Adipocyte (in vitro differentiated cells): ENCODE measurements around the gene TMEM131L.
"Not testable (repeated sequence)": the region's sequence is repeated elsewhere in the genome, so short reads cannot be mapped to it uniquely, and the experiment has no call there.

Experiments used
- DNase-seq: peaks from one replicate; pipeline ENCODE4 v3.0.0-alpha.2; 2015; ENCODE audit warnings: low read depth
- H3K27me3 ChIP-seq: replicated peaks from 2 replicates; pipeline ENCODE4 v1.7.0; 2013; ENCODE audit warnings: mild to moderate bottlenecking, low read length, moderate library complexity; ENCODE audit not compliant: control insufficient read depth, insufficient read depth
- H3K36me3 ChIP-seq: 2 replicates; pipeline ENCODE4 v1.7.0; 2013; ENCODE audit warnings: low read length, mild to moderate bottlenecking, moderate library complexity; ENCODE audit not compliant: control insufficient read depth, insufficient read depth, severe bottlenecking
- H3K4me1 ChIP-seq: 2 replicates; pipeline ENCODE4 v1.7.0; 2013; ENCODE audit warnings: mild to moderate bottlenecking, low read length, moderate library complexity; ENCODE audit not compliant: control insufficient read depth, insufficient read depth
- H3K4me3 ChIP-seq: 2 replicates; pipeline ENCODE4 v1.7.0; 2013; ENCODE audit warnings: mild to moderate bottlenecking, low read length, moderate library complexity
- H3K9ac ChIP-seq: 2 replicates; pipeline ENCODE4 v1.7.0; 2013; ENCODE audit warnings: mild to moderate bottlenecking, low read length, moderate library complexity
- H3K9me3 ChIP-seq: 2 replicates; pipeline ENCODE4 v1.7.0; 2013; ENCODE audit warnings: mild to moderate bottlenecking, low read length, moderate library complexity; ENCODE audit not compliant: control insufficient read depth

TMEM131L gene

DNA sequence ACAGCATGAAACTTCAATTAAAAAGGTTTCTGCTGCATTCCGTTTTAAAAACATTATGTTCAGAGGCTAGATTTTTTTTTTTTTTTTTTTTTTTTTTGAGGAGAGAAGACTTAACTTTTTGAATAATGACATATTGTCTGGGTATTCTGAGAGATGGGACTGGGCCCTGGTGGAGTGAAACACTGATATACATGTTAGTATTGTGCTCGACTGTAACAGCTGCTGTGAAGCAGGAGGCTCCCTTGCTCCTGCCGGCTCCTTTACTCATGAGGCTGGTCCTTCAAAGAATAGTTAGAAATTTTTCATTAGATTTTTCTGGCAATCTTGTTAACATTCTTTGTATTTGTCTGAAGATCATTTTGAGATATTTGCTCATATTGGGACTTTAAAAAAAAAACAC is 73.3 kb downstream of the TMEM131L start:
- Histone ChIP-seq H3K9me3 (no peaks in the 10 kb centered on the region), H3K4me3 (no peak overlapping the region), H3K27me3 (no peaks in the 10 kb centered on the region), H3K9ac (peak overlapping the region; percentile 4), H3K36me3 (no peaks in the 10 kb centered on the region), H3K4me1 (peaks cover 19% of the 10 kb centered on the region)
- no peak for DNase-seq

GRCh38 chr4:153541456-153542096 is 75.4 kb downstream of the TMEM131L start:
- DNase-seq, result peak; percentile 62
- Histone ChIP-seq H3K9me3 (no peaks in the 10 kb centered on the region), H3K36me3 (no peaks in the 10 kb centered on the region), H3K27me3 (no peaks in the 10 kb centered on the region), H3K4me1 (peaks cover 19% of the 10 kb centered on the region), H3K9ac (no peak overlapping the region), H3K4me3 (no peak overlapping the region)

- peaks cover 19% of the 10 kb centered on the region for H3K4me1 ChIP-seq
- H3K27me3 ChIP-seq, result no peaks in the 10 kb centered on the region
- DNase-seq, result no peak
- no peaks in the 10 kb centered on the region for H3K36me3 ChIP-seq
- H3K9ac ChIP-seq, result no peak overlapping the region
- H3K9me3 ChIP-seq, result no peaks in the 10 kb centered on the region
- no peak overlapping the region for H3K4me3 ChIP-seq
These were observed 76.0 kb downstream of the TMEM131L start for GRCh38 chr4:153542131-153542530.

DNA sequence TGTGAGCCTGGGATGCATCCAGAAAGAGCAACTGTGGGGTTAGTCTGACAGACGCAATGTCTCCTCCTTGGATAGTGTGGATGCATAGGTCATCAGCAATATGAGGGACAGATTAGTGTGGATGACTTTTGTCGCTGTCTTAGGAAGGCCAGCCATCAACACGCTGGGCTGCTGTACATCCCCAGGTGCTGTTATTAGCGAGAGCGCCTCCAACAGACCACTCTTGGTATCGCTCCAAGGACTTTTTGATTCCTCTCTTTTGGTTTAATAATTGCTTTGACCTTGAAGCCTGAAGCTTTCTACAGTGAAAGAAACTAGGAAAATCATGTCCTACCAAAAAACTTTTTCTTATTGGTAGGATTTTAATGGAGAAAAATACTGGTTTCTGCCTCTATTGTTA is 76.7 kb downstream of the TMEM131L start:
- DNase-seq, result no peak
- peaks cover 18% of the 10 kb centered on the region for H3K4me1 ChIP-seq
- H3K9ac ChIP-seq, result no peak overlapping the region
- H3K4me3 ChIP-seq, result no peak overlapping the region
- no peaks in the 10 kb centered on the region for H3K27me3 ChIP-seq
- H3K9me3 ChIP-seq, result no peaks in the 10 kb centered on the region
- no peaks in the 10 kb centered on the region for H3K36me3 ChIP-seq

- Histone ChIP-seq H3K27me3 (no peaks in the 10 kb centered on the region), H3K36me3 (no peaks in the 10 kb centered on the region), H3K9ac (no peak overlapping the region), H3K4me1 (peaks cover 13% of the 10 kb centered on the region), H3K4me3 (no peak overlapping the region), H3K9me3 (no peaks in the 10 kb centered on the region)
- no peak for DNase-seq
These were observed 77.2 kb downstream of the TMEM131L start for GRCh38 chr4:153543351-153543750.

DNA sequence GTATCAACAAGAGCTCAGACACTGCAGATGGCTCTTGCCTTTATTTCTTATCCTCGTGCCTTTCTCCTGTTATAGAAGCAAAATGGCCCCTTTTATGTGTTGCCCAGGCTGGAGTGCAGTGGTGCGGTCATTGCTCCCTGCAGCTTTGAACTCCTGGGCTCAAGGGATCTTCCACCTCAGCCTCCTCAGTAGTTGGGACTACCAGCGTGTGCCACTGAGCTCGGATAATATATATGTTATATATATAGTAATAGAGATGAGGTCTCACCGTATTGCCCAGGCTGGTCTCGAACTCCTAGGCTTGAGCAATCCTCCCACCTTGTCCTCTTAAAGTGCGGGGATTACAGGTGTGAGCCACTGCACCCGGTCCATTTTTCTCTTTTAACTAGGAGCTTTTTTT is 79.7 kb downstream of the TMEM131L start:
- no peaks in the 10 kb centered on the region for H3K36me3 ChIP-seq
- DNase-seq, result no peak
- H3K9ac ChIP-seq, result no peak overlapping the region
- peaks cover 4% of the 10 kb centered on the region for H3K4me1 ChIP-seq
- no peaks in the 10 kb centered on the region for H3K9me3 ChIP-seq
- H3K27me3 ChIP-seq, result no peaks in the 10 kb centered on the region
- no peak overlapping the region for H3K4me3 ChIP-seq

DNA sequence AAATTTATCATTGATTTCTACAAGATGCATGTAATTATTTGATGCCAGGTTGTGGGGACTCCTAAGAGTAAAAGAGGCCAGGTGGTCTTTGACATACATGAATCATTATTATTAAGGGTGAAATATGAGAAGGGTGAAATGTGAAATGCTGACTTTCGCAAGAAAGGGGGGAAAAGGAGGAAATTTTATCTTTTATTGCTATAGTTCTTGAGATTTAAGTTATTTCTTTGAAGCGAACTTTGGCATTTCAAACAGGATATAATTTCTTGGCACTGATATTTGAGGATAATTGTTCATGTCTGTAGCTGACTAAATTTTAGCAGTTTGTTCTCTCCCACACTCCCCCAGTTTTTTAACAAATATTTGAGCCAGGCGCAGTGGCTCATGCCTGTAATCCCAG is 80.1 kb downstream of the TMEM131L start:
- Histone ChIP-seq H3K9me3 (no peaks in the 10 kb centered on the region), H3K4me3 (no peak overlapping the region), H3K9ac (no peak overlapping the region), H3K36me3 (no peaks in the 10 kb centered on the region), H3K4me1 (peaks cover 4% of the 10 kb centered on the region), H3K27me3 (no peaks in the 10 kb centered on the region)
- no peak for DNase-seq

- no peaks in the 10 kb centered on the region for H3K4me1 ChIP-seq
- no peaks in the 10 kb centered on the region for H3K36me3 ChIP-seq
- no peak for DNase-seq
- no peaks in the 10 kb centered on the region for H3K27me3 ChIP-seq
- no peak overlapping the region for H3K4me3 ChIP-seq
- no peaks in the 10 kb centered on the region for H3K9me3 ChIP-seq
- no peak overlapping the region for H3K9ac ChIP-seq
These were observed 81.4 kb downstream of the TMEM131L start for GRCh38 chr4:153547520-153547919.

DNA sequence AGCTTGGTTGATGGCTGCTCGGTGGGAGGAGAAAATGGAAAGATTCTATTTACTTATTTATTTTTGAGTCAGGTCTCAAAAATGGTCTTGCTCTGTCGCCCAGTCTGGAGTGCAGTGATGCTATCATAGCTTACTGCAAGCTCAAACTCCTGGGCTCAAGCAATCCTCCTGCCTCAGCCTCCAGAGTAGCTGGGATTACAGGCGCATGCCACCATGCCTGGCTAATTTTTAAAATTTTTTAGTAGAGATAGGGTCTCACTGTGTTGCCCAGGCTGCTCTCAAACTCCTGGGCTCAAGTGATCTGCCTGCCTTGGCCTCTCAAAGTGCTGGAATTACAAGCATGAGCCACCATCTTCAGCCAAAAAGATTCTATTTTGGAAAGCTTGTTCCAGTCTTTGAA is 82.7 kb downstream of the TMEM131L start:
- H3K36me3 ChIP-seq, H3K9ac ChIP-seq, H3K9me3 ChIP-seq, H3K4me3 ChIP-seq, H3K27me3 ChIP-seq, DNase-seq, H3K4me1 ChIP-seq: not testable (repeated sequence)

GRCh38 chr4:153549405-153549804 is 83.2 kb downstream of the TMEM131L start:
- H3K27me3 ChIP-seq, result no peaks in the 10 kb centered on the region
- H3K9me3 ChIP-seq, result no peaks in the 10 kb centered on the region
- no peak overlapping the region for H3K4me3 ChIP-seq
- no peaks in the 10 kb centered on the region for H3K36me3 ChIP-seq
- no peaks in the 10 kb centered on the region for H3K4me1 ChIP-seq
- H3K9ac ChIP-seq, result no peak overlapping the region
- no peak for DNase-seq

- Histone ChIP-seq H3K4me3 (no peak overlapping the region), H3K36me3 (no peaks in the 10 kb centered on the region), H3K9ac (no peak overlapping the region), H3K9me3 (no peaks in the 10 kb centered on the region), H3K4me1 (no peaks in the 10 kb centered on the region), H3K27me3 (no peaks in the 10 kb centered on the region)
- DNase-seq, result no peak
These were observed 87.1 kb downstream of the TMEM131L start for GRCh38 chr4:153553155-153553818.

- no peak overlapping the region for H3K4me3 ChIP-seq
- no peaks in the 10 kb centered on the region for H3K36me3 ChIP-seq
- H3K4me1 ChIP-seq, result no peaks in the 10 kb centered on the region
- H3K9ac ChIP-seq, result no peak overlapping the region
- no peaks in the 10 kb centered on the region for H3K27me3 ChIP-seq
- DNase-seq, result no peak
- no peaks in the 10 kb centered on the region for H3K9me3 ChIP-seq
These were observed 87.6 kb downstream of the TMEM131L start for GRCh38 chr4:153553819-153554170.
